Body of pancreas (tissue), 4 donors: Measurements from ENCODE around the gene ITGB2.

Source experiments
- POLR2A ChIP-seq, 3 donors: fragments of 450-650 bp; IDR thresholded peaks; one replicate each; pipeline ENCODE4 v1.6.1; 2016; ENCODE audit warnings: antibody characterized with exemption in 3 of 3, mild to moderate bottlenecking in 2 of 3
- TF ChIP-seq, protein P1 (sequence below), 7 experiments: fragments of 450-650 bp in 4 of 7; fragments of 200-600 bp in 3 of 7; sonication (generic) in 3 of 7; IDR thresholded peaks; one replicate each; pipeline ENCODE4 v1.5.1; 2016 to 2019; ENCODE audit warnings: antibody characterized with exemption in 7 of 7

DNA sequence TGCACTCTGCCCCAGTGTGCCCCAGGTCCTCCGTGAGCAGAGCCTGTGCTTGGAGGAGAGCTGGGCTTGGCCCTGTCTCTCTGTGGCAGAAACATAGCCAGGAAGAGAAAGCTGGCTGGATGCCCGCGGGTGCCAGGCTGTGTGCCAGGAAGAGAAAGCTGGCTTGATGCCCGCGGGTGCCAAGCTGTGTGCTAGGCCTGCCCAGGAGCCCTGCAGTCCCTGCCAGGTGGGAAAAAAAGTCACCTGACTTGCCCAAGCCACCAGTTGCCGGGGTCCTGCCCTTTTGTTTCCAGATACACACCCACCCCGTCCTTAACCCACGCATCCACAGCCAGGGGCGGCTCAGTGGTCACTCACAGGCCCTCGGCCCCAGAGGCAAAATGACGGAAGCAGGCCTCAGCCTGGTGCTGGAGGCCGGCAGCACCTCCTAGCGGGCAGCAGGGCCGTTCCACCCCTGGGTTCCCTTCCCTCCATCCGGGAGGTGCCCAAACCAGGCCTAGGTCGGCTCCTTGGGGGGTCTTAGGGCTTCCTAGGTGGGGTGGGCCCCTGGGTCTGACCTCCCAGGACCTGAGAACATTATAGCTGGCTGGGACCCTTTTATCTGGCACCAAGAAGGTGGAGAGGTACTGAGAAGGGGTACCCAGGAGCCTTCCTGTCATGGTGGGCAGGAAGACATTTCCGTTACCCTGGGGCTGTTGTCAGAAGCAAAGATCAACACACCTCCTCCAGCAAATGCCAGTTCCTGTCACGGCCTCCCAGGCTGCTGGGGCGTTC is 9.1 kb downstream of the ITGB2 start:
- TF ChIP-seq, protein P1, sequence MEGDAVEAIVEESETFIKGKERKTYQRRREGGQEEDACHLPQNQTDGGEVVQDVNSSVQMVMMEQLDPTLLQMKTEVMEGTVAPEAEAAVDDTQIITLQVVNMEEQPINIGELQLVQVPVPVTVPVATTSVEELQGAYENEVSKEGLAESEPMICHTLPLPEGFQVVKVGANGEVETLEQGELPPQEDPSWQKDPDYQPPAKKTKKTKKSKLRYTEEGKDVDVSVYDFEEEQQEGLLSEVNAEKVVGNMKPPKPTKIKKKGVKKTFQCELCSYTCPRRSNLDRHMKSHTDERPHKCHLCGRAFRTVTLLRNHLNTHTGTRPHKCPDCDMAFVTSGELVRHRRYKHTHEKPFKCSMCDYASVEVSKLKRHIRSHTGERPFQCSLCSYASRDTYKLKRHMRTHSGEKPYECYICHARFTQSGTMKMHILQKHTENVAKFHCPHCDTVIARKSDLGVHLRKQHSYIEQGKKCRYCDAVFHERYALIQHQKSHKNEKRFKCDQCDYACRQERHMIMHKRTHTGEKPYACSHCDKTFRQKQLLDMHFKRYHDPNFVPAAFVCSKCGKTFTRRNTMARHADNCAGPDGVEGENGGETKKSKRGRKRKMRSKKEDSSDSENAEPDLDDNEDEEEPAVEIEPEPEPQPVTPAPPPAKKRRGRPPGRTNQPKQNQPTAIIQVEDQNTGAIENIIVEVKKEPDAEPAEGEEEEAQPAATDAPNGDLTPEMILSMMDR (IDR thresholded peaks at IDR 0.05) = peak; percentile 43 to 69 (median 51)
- TF ChIP-seq POLR2A (IDR thresholded peaks at IDR 0.05) = no peak
